HepG2 (cell line): Measurements from ENCODE around the gene NDOR1. TPM values are rescaled to one million over a fixed set of nuclear protein-coding genes. Genes with fewer than 3 reads are reported as not detected.
A peak's percentile ranks its signal among the peaks of the same experiment; 100 is the strongest.

ENCODE experiments used
- BHLHE40 ChIP-seq: IDR thresholded peaks from 2 replicates; pipeline ENCODE4 v1.6.1; 2011; ENCODE audit warnings: low read length, improper control_type of control experiment
- CBX5 ChIP-seq: sonication (generic); formaldehyde crosslinking; IDR thresholded peaks from 2 replicates; pipeline ENCODE4 v1.4.0; 2020; ENCODE audit warnings: missing genetic modification reagents, borderline replicate concordance
- CENPT ChIP-seq: sonication (generic); formaldehyde crosslinking; IDR thresholded peaks from 2 replicates; pipeline ENCODE4 v1.8.0; 2022; ENCODE audit warnings: low read depth, mild to moderate bottlenecking, moderate library complexity, missing genetic modification reagents
- ELF3 ChIP-seq: IDR thresholded peaks from 2 replicates; pipeline ENCODE4 v1.6.1; 2016; ENCODE audit warnings: missing genetic modification reagents, missing compliant biosample characterization
- ELF4 ChIP-seq: sonication (generic); formaldehyde crosslinking; IDR thresholded peaks from 2 replicates; pipeline ENCODE4 v1.5.0; 2020; ENCODE audit warnings: missing genetic modification reagents, mild to moderate bottlenecking, moderate library complexity, borderline replicate concordance
- EP300 ChIP-seq, 3 experiments: sonication (generic) in 1 of 3; formaldehyde crosslinking in 1 of 3; IDR thresholded peaks; 2 replicates each; pipeline versions ENCODE4 v1.5.1 to v1.6.1; 2011 to 2020; ENCODE audit warnings: low read depth in 2 of 3, low read length in 2 of 3, borderline replicate concordance in 1 of 3, improper control_type of control experiment in 1 of 3, mild to moderate bottlenecking in 1 of 3, missing genetic modification reagents in 1 of 3, moderate library complexity in 1 of 3
- HES4 ChIP-seq: sonication (generic); formaldehyde crosslinking; IDR thresholded peaks from 2 replicates; pipeline ENCODE4 v1.9.0; 2021; ENCODE audit warnings: mild to moderate bottlenecking, missing genetic modification reagents, borderline replicate concordance
- HOXA3 ChIP-seq: sonication (generic); formaldehyde crosslinking; IDR thresholded peaks from 2 replicates; pipeline ENCODE4 v1.5.0; 2020; ENCODE audit warnings: missing genetic modification reagents
- KDM3A ChIP-seq: IDR thresholded peaks from 2 replicates; pipeline ENCODE4 v1.6.1; 2018; ENCODE audit warnings: low read depth, missing compliant biosample characterization
- KDM4B ChIP-seq: sonication (generic); formaldehyde crosslinking; IDR thresholded peaks from 2 replicates; pipeline ENCODE4 v1.4.0; 2020; ENCODE audit warnings: missing genetic modification reagents
- KLF15 ChIP-seq: sonication (generic); formaldehyde crosslinking; IDR thresholded peaks from 2 replicates; pipeline ENCODE4 v1.8.1; 2023; ENCODE audit warnings: borderline replicate concordance, mild to moderate bottlenecking, inconsistent platforms, missing genetic modification reagents, mixed read lengths
- KLF6 ChIP-seq: IDR thresholded peaks from 2 replicates; pipeline ENCODE4 v1.8.0; 2016; ENCODE audit warnings: missing biosample characterization, missing genetic modification reagents
- MIXL1 ChIP-seq: IDR thresholded peaks from 2 replicates; pipeline ENCODE4 v1.6.1; 2016
- MTA1 ChIP-seq: sonication (generic); formaldehyde crosslinking; IDR thresholded peaks from 2 replicates; pipeline ENCODE4 v1.4.0; 2020; ENCODE audit warnings: missing genetic modification reagents, mild to moderate bottlenecking, borderline replicate concordance
- MXD4 ChIP-seq: IDR thresholded peaks from 2 replicates; pipeline ENCODE4 v1.6.1; 2016; ENCODE audit warnings: mild to moderate bottlenecking, missing biosample characterization, missing genetic modification reagents
- NR2C2 ChIP-seq: sonication (generic); formaldehyde crosslinking; IDR thresholded peaks from 2 replicates; pipeline ENCODE4 v1.4.0; 2020; ENCODE audit warnings: missing genetic modification reagents, mild to moderate bottlenecking, moderate library complexity, borderline replicate concordance
- SRY ChIP-seq: sonication (generic); formaldehyde crosslinking; IDR thresholded peaks from 2 replicates; pipeline ENCODE4 v1.8.0; 2022; ENCODE audit warnings: mild to moderate bottlenecking, missing genetic modification reagents
- YEATS4 ChIP-seq: sonication (generic); formaldehyde crosslinking; IDR thresholded peaks from 2 replicates; pipeline ENCODE4 v1.4.0; 2020; ENCODE audit warnings: missing genetic modification reagents, borderline replicate concordance
- ZBTB1 ChIP-seq: sonication (generic); formaldehyde crosslinking; IDR thresholded peaks from 2 replicates; pipeline ENCODE4 v1.4.0; 2020; ENCODE audit warnings: missing genetic modification reagents, borderline replicate concordance
- ZKSCAN8 ChIP-seq: IDR thresholded peaks from 2 replicates; pipeline ENCODE4 v1.6.1; 2016; ENCODE audit warnings: borderline replicate concordance, missing genetic modification reagents, missing compliant biosample characterization
- ZNF607 ChIP-seq: sonication (generic); formaldehyde crosslinking; IDR thresholded peaks from 2 replicates; pipeline ENCODE4 v1.5.1; 2020; ENCODE audit warnings: missing genetic modification reagents, mild to moderate bottlenecking, borderline replicate concordance
- ZNF75D ChIP-seq: sonication (generic); formaldehyde crosslinking; IDR thresholded peaks from 2 replicates; pipeline ENCODE4 v1.8.1; 2023; ENCODE audit warnings: missing genetic modification reagents, mild to moderate bottlenecking, borderline replicate concordance
- ZNF768 ChIP-seq: sonication (generic); formaldehyde crosslinking; IDR thresholded peaks from 2 replicates; pipeline ENCODE4 v1.4.0; 2020; ENCODE audit warnings: missing genetic modification reagents
- ZNF883 ChIP-seq: sonication (generic); formaldehyde crosslinking; IDR thresholded peaks from 2 replicates; pipeline ENCODE4 v1.5.1; 2020; ENCODE audit warnings: mild to moderate bottlenecking, missing genetic modification reagents; ENCODE audit errors: not compliant biosample characterization
- ZSCAN21 ChIP-seq: sonication (generic); formaldehyde crosslinking; IDR thresholded peaks from 2 replicates; pipeline ENCODE4 v1.8.0; 2022; ENCODE audit warnings: mild to moderate bottlenecking, missing genetic modification reagents, moderate library complexity, borderline replicate concordance
- polyA plus RNA-seq, 8 experiments: library from polyadenylated mRNA; depleted of rRNA in 3 of 8; stranded (reverse) in 7 of 8; unstranded in 1 of 8; fragments of >200 nt; fragmentation: Illumina TruSeq in 4 of 8; extraction: Trizol in 4 of 8; gene quantifications; 2 replicates each; pipeline versions ENCODE4 v1.2.1 to v1.2.3, GENCODE V29; 2011 to 2016; ENCODE audit warnings: low read depth in 4 of 8, missing spikeins in 1 of 8, mixed read lengths in 1 of 8; ENCODE audit not compliant: insufficient read depth in 1 of 8
- total RNA-seq, 5 experiments: library from RNA; depleted of rRNA; stranded (reverse); fragments of >200 nt; fragmentation: Illumina TruSeq; extraction: Trizol; gene quantifications; 2 replicates each; pipeline ENCODE4 v1.2.3, GENCODE V29; 2016; ENCODE audit warnings: low read depth in 1 of 5
- TF ChIP-seq, protein P1 (sequence below): sonication (generic); formaldehyde crosslinking; IDR thresholded peaks from 2 replicates; pipeline ENCODE4 v1.5.1; 2020; ENCODE audit warnings: missing genetic modification reagents, mild to moderate bottlenecking, borderline replicate concordance
- TF ChIP-seq, protein P2 (sequence below): sonication (generic); formaldehyde crosslinking; IDR thresholded peaks from 2 replicates; pipeline ENCODE4 v1.8.0; 2022; ENCODE audit warnings: mild to moderate bottlenecking, missing genetic modification reagents, moderate library complexity

Gene NDOR1
- total and polyA plus RNA-seq, 2 of the 13 experiments (the other 11 are each of a cell fraction or from before 2014, with no cell fraction given): 3.6 to 8.7 TPM

DNA sequence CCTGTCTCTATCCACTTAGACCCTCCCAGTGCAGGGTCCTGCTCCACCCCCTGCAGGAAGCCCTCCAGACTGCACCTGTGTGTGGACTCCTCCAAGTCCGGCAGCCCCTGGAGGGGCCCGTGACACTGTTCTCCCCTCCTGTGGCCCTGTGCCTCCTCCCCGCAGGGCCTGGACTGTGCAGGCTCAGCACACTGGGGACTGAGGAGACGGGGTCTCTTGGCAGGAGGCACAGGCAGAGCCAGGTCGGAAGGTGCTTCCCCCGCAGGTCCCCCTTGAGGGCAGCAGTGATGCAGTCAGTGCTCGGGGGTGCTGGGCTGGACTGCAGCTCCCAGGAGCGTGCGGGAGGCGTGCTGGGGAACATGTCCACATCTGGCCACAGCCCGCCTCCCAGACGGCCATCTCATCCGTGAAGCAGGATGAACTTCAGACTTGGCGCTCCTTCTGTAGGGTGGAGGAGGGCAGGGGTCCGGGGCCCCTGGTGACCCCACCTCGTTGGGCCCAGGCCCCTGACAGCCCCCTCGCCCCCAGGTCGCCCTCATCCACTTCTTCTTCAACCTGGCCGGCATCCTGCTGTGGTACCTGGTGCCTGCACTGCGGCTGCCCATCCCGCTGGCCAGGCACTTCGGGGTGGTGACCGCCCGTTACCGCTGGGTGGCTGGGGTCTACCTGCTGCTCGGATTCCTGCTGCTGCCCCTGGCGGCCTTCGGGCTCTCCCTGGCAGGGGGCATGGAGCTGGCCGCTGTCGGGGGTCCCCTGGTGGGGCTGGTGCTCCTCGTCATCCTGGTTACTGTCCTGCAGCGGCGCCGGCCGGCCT, 30.1 kb downstream of the NDOR1 start (continued):
- TF ChIP-seq, protein P1, sequence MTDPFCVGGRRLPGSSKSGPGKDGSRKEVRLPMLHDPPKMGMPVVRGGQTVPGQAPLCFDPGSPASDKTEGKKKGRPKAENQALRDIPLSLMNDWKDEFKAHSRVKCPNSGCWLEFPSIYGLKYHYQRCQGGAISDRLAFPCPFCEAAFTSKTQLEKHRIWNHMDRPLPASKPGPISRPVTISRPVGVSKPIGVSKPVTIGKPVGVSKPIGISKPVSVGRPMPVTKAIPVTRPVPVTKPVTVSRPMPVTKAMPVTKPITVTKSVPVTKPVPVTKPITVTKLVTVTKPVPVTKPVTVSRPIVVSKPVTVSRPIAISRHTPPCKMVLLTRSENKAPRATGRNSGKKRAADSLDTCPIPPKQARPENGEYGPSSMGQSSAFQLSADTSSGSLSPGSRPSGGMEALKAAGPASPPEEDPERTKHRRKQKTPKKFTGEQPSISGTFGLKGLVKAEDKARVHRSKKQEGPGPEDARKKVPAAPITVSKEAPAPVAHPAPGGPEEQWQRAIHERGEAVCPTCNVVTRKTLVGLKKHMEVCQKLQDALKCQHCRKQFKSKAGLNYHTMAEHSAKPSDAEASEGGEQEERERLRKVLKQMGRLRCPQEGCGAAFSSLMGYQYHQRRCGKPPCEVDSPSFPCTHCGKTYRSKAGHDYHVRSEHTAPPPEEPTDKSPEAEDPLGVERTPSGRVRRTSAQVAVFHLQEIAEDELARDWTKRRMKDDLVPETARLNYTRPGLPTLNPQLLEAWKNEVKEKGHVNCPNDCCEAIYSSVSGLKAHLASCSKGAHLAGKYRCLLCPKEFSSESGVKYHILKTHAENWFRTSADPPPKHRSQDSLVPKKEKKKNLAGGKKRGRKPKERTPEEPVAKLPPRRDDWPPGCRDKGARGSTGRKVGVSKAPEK: no peak
- TF ChIP-seq ELF4 (no peak), KLF15 (CRISPR knock-in tag) (no peak), HOXA3 (CRISPR knock-in tag) (peak; percentile 66; the same call in 1 of the 2 replicates), ZNF607 (CRISPR knock-in tag) (peak; percentile 16; the same call in 1 of the 2 replicates), EP300 (IDR thresholded peaks at IDR 0.05; ENCODE audit: low read depth in 2 of 2, low read length in 2 of 2) (0 out of 4 replicates have a peak, but pooled peaks of 1 of the 2 experiments have one; percentile 10), EP300 (CRISPR knock-in tag; IDR thresholded peaks at IDR 0.05; ENCODE audit: borderline replicate concordance) (no peak; the same call in 1 of the 2 replicates), YEATS4 (CRISPR knock-in tag) (no peak), BHLHE40 (peak; percentile 61; the same call in 1 of the 2 replicates), SRY (CRISPR knock-in tag) (peak; percentile 8; the same call in 1 of the 2 replicates), KLF6 (CRISPR knock-in tag) (0 out of 2 replicates have a peak, but pooled peaks have one; percentile 2), ZNF883 (CRISPR knock-in tag) (peak; percentile 20), CENPT (CRISPR knock-in tag) (0 out of 2 replicates have a peak, but pooled peaks have one; percentile 2), ZBTB1 (CRISPR knock-in tag) (no peak), MXD4 (CRISPR knock-in tag) (no peak), ZSCAN21 (CRISPR knock-in tag) (peak; percentile 29; the same call in 1 of the 2 replicates), ELF3 (CRISPR knock-in tag) (peak; percentile 26; the same call in 1 of the 2 replicates), MTA1 (CRISPR knock-in tag) (no peak), KDM4B (CRISPR knock-in tag) (no peak), ZNF768 (CRISPR knock-in tag) (peak; percentile 25; the same call in 1 of the 2 replicates), NR2C2 (no peak), KDM3A (no peak; the same call in 1 of the 2 replicates), MIXL1 (CRISPR knock-in tag) (0 out of 2 replicates have a peak, but pooled peaks have one; percentile 23), ZNF75D (CRISPR knock-in tag) (no peak), CBX5 (no peak), HES4 (peak; percentile 61; the same call in 1 of the 2 replicates), ZKSCAN8 (CRISPR knock-in tag) (no peak)
- TF ChIP-seq, protein P2, sequence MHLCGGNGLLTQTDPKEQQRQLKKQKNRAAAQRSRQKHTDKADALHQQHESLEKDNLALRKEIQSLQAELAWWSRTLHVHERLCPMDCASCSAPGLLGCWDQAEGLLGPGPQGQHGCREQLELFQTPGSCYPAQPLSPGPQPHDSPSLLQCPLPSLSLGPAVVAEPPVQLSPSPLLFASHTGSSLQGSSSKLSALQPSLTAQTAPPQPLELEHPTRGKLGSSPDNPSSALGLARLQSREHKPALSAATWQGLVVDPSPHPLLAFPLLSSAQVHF (CRISPR knock-in tag): no peak
